A549 treated with GW870086 at 1 μM for 4 hours (cell line): Measurements from ENCODE around the gene MED13L. TPM values are rescaled to one million over a fixed set of nuclear protein-coding genes. Genes with fewer than 3 reads are reported as not detected.

Experiments
- total RNA-seq: library from RNA; stranded (reverse); fragments of 200-300 nt; extraction: Qiagen RNA extraction; gene quantifications from 5 replicates; pipeline ENCODE4 v1.2.3, GENCODE V29; 2022; ENCODE audit warnings: low read depth

Gene MED13L
- 18.5 to 26.6 TPM (median 24.2 TPM) in 5 replicates for total RNA-seq

GRCh38 chr12:116277467-116278278, at the start of gene MED13L:
MED13L (minus strand) TSS chr12:116277693; CDS start chr12:116277131, 562 bp downstream.

